DOHH2 (cell line): ENCODE data around the gene TOPBP1.

Experiments used
- H3F3A ChIP-seq: fragments of 200-600 bp; sonication (generic), shearing (Covaris generic); 2 replicates; pipeline ENCODE4 v1.6.0; 2016; ENCODE audit warnings: antibody characterized with exemption, mild to moderate bottlenecking; ENCODE audit not compliant: control insufficient read depth, insufficient read depth
- H3K27ac ChIP-seq: fragments of 200-600 bp; sonication (generic); 2 replicates; pipeline ENCODE4 v1.5.1; 2014; ENCODE audit warnings: low read depth, mild to moderate bottlenecking, low read length, moderate library complexity
- H3K27me3 ChIP-seq: fragments of 200-600 bp; sonication (generic); 2 replicates; pipeline ENCODE4 v1.6.1; 2014; ENCODE audit warnings: mild to moderate bottlenecking, low read length, mixed read lengths; ENCODE audit not compliant: control insufficient read depth
- H3K36me3 ChIP-seq: fragments of 200-600 bp; sonication (generic); 2 replicates; pipeline ENCODE4 v1.6.1; 2014; ENCODE audit warnings: mild to moderate bottlenecking, low read length, moderate library complexity, mixed read lengths; ENCODE audit not compliant: control insufficient read depth
- H3K4me1 ChIP-seq: fragments of 200-600 bp; sonication (generic); 2 replicates; pipeline ENCODE4 v1.6.1; 2014; ENCODE audit warnings: mild to moderate bottlenecking, low read length, mixed read lengths; ENCODE audit not compliant: control insufficient read depth
- H3K4me2 ChIP-seq: fragments of 200-600 bp; sonication (generic); 2 replicates; pipeline ENCODE4 v1.6.0; 2014; ENCODE audit warnings: mild to moderate bottlenecking, low read length, moderate library complexity
- H3K4me3 ChIP-seq: fragments of 200-600 bp; sonication (generic); 2 replicates; pipeline ENCODE4 v1.5.1; 2014; ENCODE audit warnings: mild to moderate bottlenecking, low read length, mixed read lengths
- H3K79me2 ChIP-seq: fragments of 200-600 bp; sonication (generic); 2 replicates; pipeline ENCODE4 v1.6.1; 2014; ENCODE audit warnings: mild to moderate bottlenecking, low read length, mixed read lengths; ENCODE audit not compliant: control insufficient read depth
- H3K9me2 ChIP-seq: fragments of 200-600 bp; sonication (generic); replicated peaks from 2 replicates; pipeline ENCODE4 v1.6.1; 2014; ENCODE audit warnings: mild to moderate bottlenecking, low read length, mixed read lengths; ENCODE audit not compliant: control insufficient read depth
- H3K9me3 ChIP-seq: fragments of 200-600 bp; sonication (generic); 2 replicates; pipeline ENCODE4 v1.6.1; 2014; ENCODE audit warnings: antibody characterized with exemption, low read length, mixed read lengths; ENCODE audit not compliant: control insufficient read depth, insufficient read depth
- H4K20me1 ChIP-seq: fragments of 200-600 bp; sonication (generic); 2 replicates; pipeline ENCODE4 v1.6.0; 2014; ENCODE audit warnings: low read depth, mild to moderate bottlenecking, antibody characterized with exemption, low read length, moderate library complexity; ENCODE audit not compliant: control insufficient read depth, insufficient read depth
- CTCF ChIP-seq: fragments of 200-600 bp; sonication (generic); IDR thresholded peaks from one replicate; pipeline ENCODE4 v1.5.1; 2014; ENCODE audit warnings: antibody characterized with exemption, mild to moderate bottlenecking, low read depth, low read length; ENCODE audit not compliant: poor library complexity, severe bottlenecking
- EZH2phosphoT487 ChIP-seq: fragments of 200-600 bp; sonication (generic); IDR thresholded peaks from 2 replicates; pipeline ENCODE4 v1.6.1; 2017; ENCODE audit warnings: borderline replicate concordance, mild to moderate bottlenecking, antibody characterized with exemption, low read length, moderate library complexity, mixed read lengths

The TOPBP1 gene

GRCh38 chr3:133675631-133676335 is 14.0 kb upstream of the TOPBP1 start:
- H3K4me1 ChIP-seq = peaks cover 20% of the 10 kb centered on the region
- H4K20me1 ChIP-seq = no peaks in the 10 kb centered on the region
- H3F3A ChIP-seq = no peaks in the 10 kb centered on the region
- H3K4me3 ChIP-seq = 0 out of 2 replicates have a peak overlapping the region, but pooled peaks have one; percentile 16
- no peak overlapping the region for H3K27ac ChIP-seq
- no peak for TF ChIP-seq CTCF
- TF ChIP-seq EZH2phosphoT487 = no peak
- H3K27me3 ChIP-seq = peaks cover 7% of the 10 kb centered on the region; the same call in 1 of the 2 replicates
- no peaks in the 10 kb centered on the region for H3K9me2 ChIP-seq
- H3K9me3 ChIP-seq = no peaks in the 10 kb centered on the region
- H3K4me2 ChIP-seq = peak overlapping the region; percentile 30
- no peaks in the 10 kb centered on the region for H3K79me2 ChIP-seq
- H3K36me3 ChIP-seq = no peaks in the 10 kb centered on the region

GRCh38 chr3:133674290-133674919 is 12.7 kb upstream of the TOPBP1 start:
- H3K4me1 ChIP-seq = peaks cover 20% of the 10 kb centered on the region
- H3F3A ChIP-seq = no peaks in the 10 kb centered on the region
- no peak overlapping the region for H3K27ac ChIP-seq
- H3K79me2 ChIP-seq = no peaks in the 10 kb centered on the region
- no peaks in the 10 kb centered on the region for H3K9me3 ChIP-seq
- no peaks in the 10 kb centered on the region for H3K36me3 ChIP-seq
- H3K27me3 ChIP-seq = 0 out of 2 replicates have a peak, but pooled peaks cover 4% of the 10 kb centered on the region
- no peaks in the 10 kb centered on the region for H3K9me2 ChIP-seq
- no peaks in the 10 kb centered on the region for H4K20me1 ChIP-seq
- no peak overlapping the region for H3K4me3 ChIP-seq
- no peak overlapping the region for H3K4me2 ChIP-seq
- no peak for TF ChIP-seq CTCF
- TF ChIP-seq EZH2phosphoT487 = no peak

- Histone ChIP-seq H3F3A (no peaks in the 10 kb centered on the region), H3K79me2 (no peaks in the 10 kb centered on the region), H3K4me3 (no peak overlapping the region), H3K27me3 (0 out of 2 replicates have a peak, but pooled peaks cover 4% of the 10 kb centered on the region), H4K20me1 (no peaks in the 10 kb centered on the region), H3K9me2 (no peaks in the 10 kb centered on the region), H3K36me3 (no peaks in the 10 kb centered on the region), H3K27ac (no peak overlapping the region), H3K9me3 (no peaks in the 10 kb centered on the region), H3K4me1 (peaks cover 20% of the 10 kb centered on the region), H3K4me2 (no peak overlapping the region)
- TF ChIP-seq CTCF = no peak
- TF ChIP-seq EZH2phosphoT487 = no peak
These were observed 12.0 kb upstream of the TOPBP1 start for GRCh38 chr3:133673746-133674145.
